SK-N-SH (cell line): ENCODE measurements around the gene LILRB3. TPM values are rescaled to one million over a fixed set of nuclear protein-coding genes. Genes with fewer than 3 reads are reported as not detected.
"Not testable (repeated sequence)": the region's sequence is repeated elsewhere in the genome, so short reads cannot be mapped to it uniquely, and the experiment has no call there.

Experiments used
- CTCF ChIA-PET: fragments of 300-600, 350-600 bp; formaldehyde crosslinking; extraction: SDS; loops from one replicate; lab custom pipeline; 2021; lab: Yijun Ruan, JAX
- POLR2A ChIA-PET: fragments of 350-600 bp; sonication (Branson Sonifier 250); formaldehyde crosslinking; extraction: SDS; loops from one replicate; lab custom pipeline; 2020; ENCODE audit warnings: antibody characterized with exemption, inconsistent platforms; lab: Yijun Ruan, JAX
- DNase-seq: peaks from one replicate; pipeline ENCODE4 v3.0.0; 2012
- H2AFZ ChIP-seq: fragments of 200-600 bp; sonication (generic); 2 replicates; pipeline ENCODE4 v1.8.1; 2016; ENCODE audit warnings: antibody characterized with exemption, mild to moderate bottlenecking, low read depth
- H3F3A ChIP-seq: fragments of 200-600 bp; sonication (generic); replicated peaks from 2 replicates; pipeline ENCODE3; 2016; ENCODE audit warnings: antibody characterized with exemption, mild to moderate bottlenecking; ENCODE audit not compliant: insufficient read depth
- H3K27ac ChIP-seq, 2 experiments: fragments of 200-500 bp in 1 of 2; fragments of 200-600 bp in 1 of 2; sonication (Bioruptor generic) in 1 of 2; sonication (generic), shearing (Covaris generic) in 1 of 2; 2 replicates each; pipeline versions ENCODE4 v1.5.1 to v1.6.1; 2014 to 2016; ENCODE audit warnings: low read depth in 2 of 2, inconsistent platforms in 1 of 2, low read length in 1 of 2, mild to moderate bottlenecking in 1 of 2, mixed read lengths in 1 of 2
- H3K27me3 ChIP-seq: fragments of 200-600 bp; sonication (generic), shearing (Covaris generic); 2 replicates; pipeline ENCODE4 v1.6.1; 2016; ENCODE audit warnings: mixed run types; ENCODE audit not compliant: insufficient read depth
- H3K36me3 ChIP-seq, 2 experiments: fragments of 200-500 bp in 1 of 2; fragments of 200-600 bp in 1 of 2; sonication (Bioruptor generic) in 1 of 2; sonication (generic) in 1 of 2; replicated peaks in 1 of 2; 2 replicates each; pipeline versions ENCODE3 to v1.5.1; 2014 to 2016; ENCODE audit warnings: low read length in 1 of 2, mild to moderate bottlenecking in 1 of 2; ENCODE audit not compliant: insufficient read depth in 2 of 2, control insufficient read depth in 1 of 2
- H3K4me1 ChIP-seq, 2 experiments: fragments of 200-500 bp in 1 of 2; fragments of 200-600 bp in 1 of 2; sonication (Bioruptor generic) in 1 of 2; sonication (generic), shearing (Covaris generic) in 1 of 2; 2 replicates each; pipeline versions ENCODE4 v1.5.1 to v1.6.1; 2014 to 2016; ENCODE audit warnings: low read depth in 1 of 2, low read length in 1 of 2, mixed run types in 1 of 2; ENCODE audit not compliant: insufficient read depth in 2 of 2, control insufficient read depth in 1 of 2
- H3K4me2 ChIP-seq: fragments of 200-600 bp; sonication (generic), shearing (Covaris generic); 2 replicates; pipeline ENCODE4 v1.6.1; 2017; ENCODE audit warnings: mixed run types
- H3K4me3 ChIP-seq, 2 experiments: fragments of 200-500 bp in 1 of 2; fragments of 200-600 bp in 1 of 2; sonication (Bioruptor generic) in 1 of 2; sonication (generic), shearing (Covaris generic) in 1 of 2; 2 replicates each; pipeline versions ENCODE4 v1.5.1 to v1.8.1; 2014 to 2016; ENCODE audit warnings: low read depth in 2 of 2, inconsistent platforms in 1 of 2, low read length in 1 of 2, mild to moderate bottlenecking in 1 of 2, mixed read lengths in 1 of 2, moderate library complexity in 1 of 2
- H3K79me2 ChIP-seq: fragments of 200-600 bp; sonication (generic); 2 replicates; pipeline ENCODE4 v1.8.1; 2017; ENCODE audit warnings: mild to moderate bottlenecking; ENCODE audit not compliant: insufficient read depth
- H3K9ac ChIP-seq: fragments of 200-600 bp; sonication (generic); 2 replicates; pipeline ENCODE4 v1.6.1; 2017; ENCODE audit warnings: mixed run types
- H3K9me2 ChIP-seq: fragments of 200-600 bp; sonication (generic); 2 replicates; pipeline ENCODE4 v1.6.1; 2017; ENCODE audit warnings: mixed run types
- H3K9me3 ChIP-seq: fragments of 200-600 bp; sonication (generic); 2 replicates; pipeline ENCODE4 v1.6.1; 2017; ENCODE audit warnings: mixed run types, mild to moderate bottlenecking, moderate library complexity
- H4K20me1 ChIP-seq: fragments of 200-600 bp; sonication (generic); 2 replicates; pipeline ENCODE4 v1.6.1; 2017; ENCODE audit warnings: mild to moderate bottlenecking, mixed run types; ENCODE audit not compliant: insufficient read depth
- ELF1 ChIP-seq: IDR thresholded peaks from 2 replicates; pipeline ENCODE4 v1.4.0; 2012
- EP300 ChIP-seq, 2 experiments: IDR thresholded peaks; 2 replicates each; pipeline versions ENCODE4 v1.4.0 to v1.6.1; 2012; ENCODE audit warnings: borderline replicate concordance in 1 of 2, low read depth in 1 of 2, low read length in 1 of 2
- EZH2phosphoT487 ChIP-seq: fragments of 200-600 bp; sonication (generic); IDR thresholded peaks from 2 replicates; pipeline ENCODE4 v1.6.1; 2017; ENCODE audit warnings: low read depth, mixed run types, mild to moderate bottlenecking, antibody characterized with exemption, moderate library complexity, borderline replicate concordance
- FOXJ3 ChIP-seq: sonication (generic); formaldehyde crosslinking; IDR thresholded peaks from 2 replicates; pipeline ENCODE4 v1.5.1; 2020; ENCODE audit warnings: mild to moderate bottlenecking, missing genetic modification reagents
- FOXM1 ChIP-seq: IDR thresholded peaks from 2 replicates; pipeline ENCODE4 v1.4.0; 2012; ENCODE audit warnings: low read depth, mild to moderate bottlenecking
- GABPA ChIP-seq: IDR thresholded peaks from 2 replicates; pipeline ENCODE4 v1.4.0; 2012; ENCODE audit warnings: low read depth, mild to moderate bottlenecking
- MEF2A ChIP-seq: IDR thresholded peaks from 2 replicates; pipeline ENCODE4 v1.4.0; 2012; ENCODE audit warnings: low read depth, borderline replicate concordance
- NRF1 ChIP-seq: IDR thresholded peaks from 2 replicates; pipeline ENCODE4 v1.6.1; 2012; ENCODE audit warnings: low read depth, mild to moderate bottlenecking, low read length
- POLR2AphosphoS5 ChIP-seq: IDR thresholded peaks from 2 replicates; pipeline ENCODE4 v1.6.1; 2012; ENCODE audit warnings: low read depth, low read length
- RCOR1 ChIP-seq: fragments of 150-350 bp; IDR thresholded peaks from 2 replicates; pipeline ENCODE4 v1.6.1; 2017; ENCODE audit warnings: antibody characterized with exemption, low read length
- RXRA ChIP-seq: IDR thresholded peaks from 2 replicates; pipeline ENCODE4 v1.4.0; 2012; ENCODE audit warnings: low read depth, mild to moderate bottlenecking, borderline replicate concordance
- SIN3A ChIP-seq: IDR thresholded peaks from 2 replicates; pipeline ENCODE4 v1.6.1; 2012; ENCODE audit warnings: low read depth, mild to moderate bottlenecking, low read length, moderate library complexity, borderline replicate concordance
- SMC3 ChIP-seq: IDR thresholded peaks from 2 replicates; pipeline ENCODE4 v1.6.1; 2012; ENCODE audit warnings: low read depth, low read length, improper control_type of control experiment
- TAF1 ChIP-seq: IDR thresholded peaks from 2 replicates; pipeline ENCODE4 v1.6.1; 2012; ENCODE audit warnings: low read depth, mild to moderate bottlenecking, low read length, moderate library complexity, borderline replicate concordance
- TCF12 ChIP-seq: IDR thresholded peaks from 2 replicates; pipeline ENCODE4 v1.4.0; 2012
- TEAD4 ChIP-seq: IDR thresholded peaks from 2 replicates; pipeline ENCODE4 v1.4.0; 2012; ENCODE audit warnings: mild to moderate bottlenecking, borderline replicate concordance; ENCODE audit not compliant: insufficient read depth
- YY1 ChIP-seq: IDR thresholded peaks from 2 replicates; pipeline ENCODE4 v1.4.0; 2012; ENCODE audit warnings: low read depth, mild to moderate bottlenecking
- WGBS: methylation state at CpG from one replicate; pipeline ENCODE4 v1.1.6; 2017; ENCODE audit warnings: low lambda C conversion rate; 5-methylcytosine and 5-hydroxymethylcytosine counted together
- polyA plus RNA-seq, 3 experiments: library from polyadenylated mRNA; depleted of rRNA; stranded (reverse); fragments of >200 nt; gene quantifications; 2 replicates each; pipeline ENCODE4 v1.2.3, GENCODE V29; 2012
- TF ChIP-seq, protein P1 (sequence below): IDR thresholded peaks from 2 replicates; pipeline ENCODE4 v1.6.1; 2012; ENCODE audit warnings: mild to moderate bottlenecking, low read depth, low read length, moderate library complexity
- TF ChIP-seq, protein P2 (sequence below): IDR thresholded peaks from 2 replicates; pipeline ENCODE4 v1.4.0; 2012; ENCODE audit warnings: low read depth, borderline replicate concordance
- TF ChIP-seq, protein P3 (sequence below): fragments of 200-600 bp; sonication (generic); IDR thresholded peaks from 2 replicates; pipeline ENCODE4 v1.6.1; 2017; ENCODE audit warnings: antibody characterized with exemption, mild to moderate bottlenecking, moderate library complexity

Gene LILRB3
- polyA plus RNA-seq, 1 of the 3 experiments (the other 2 are of a cell fraction) = not detected

DNA sequence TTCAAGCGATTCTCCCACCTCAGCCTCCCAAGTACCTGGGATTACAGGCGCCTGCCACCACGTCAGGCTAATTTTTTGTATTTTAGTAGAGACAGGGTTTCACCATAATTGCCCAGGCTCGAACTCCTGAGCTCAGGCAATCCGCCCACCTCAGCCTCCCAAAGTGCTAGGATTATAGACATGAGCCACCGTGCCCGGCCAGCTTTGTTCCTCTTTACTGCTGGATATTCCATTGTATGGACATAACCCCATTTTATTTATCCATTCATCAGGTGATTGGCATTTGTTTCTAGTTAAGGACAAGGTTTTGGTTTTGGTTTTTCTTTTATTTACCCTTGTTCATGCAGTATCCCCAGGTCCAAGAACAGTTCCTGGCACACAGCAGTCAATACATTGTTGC, 26.3 kb downstream of the LILRB3 start:
- H3K27me3 ChIP-seq = no peaks in the 10 kb centered on the region
- DNase-seq = no peak

DNA sequence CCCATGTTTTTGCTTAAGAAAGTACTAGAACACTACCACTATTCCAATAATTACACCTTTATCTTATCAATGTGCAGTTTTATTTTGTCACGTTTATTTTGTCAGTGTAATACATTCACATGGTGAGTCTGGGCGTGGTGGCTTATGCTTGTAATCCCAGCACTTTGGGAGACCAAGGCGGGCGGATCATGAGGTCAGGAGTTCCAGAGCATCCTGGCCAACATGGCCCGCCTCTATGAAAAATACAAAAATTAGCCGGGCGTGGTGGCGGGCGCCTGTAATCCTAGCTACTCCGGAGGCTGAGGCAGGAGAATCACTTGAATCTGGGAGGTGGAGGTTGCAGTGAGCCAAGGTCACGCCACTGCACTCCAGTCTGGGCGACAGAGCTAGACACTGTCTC, 28.3 kb downstream of the LILRB3 start:
- H4K20me1 ChIP-seq, H3K4me2 ChIP-seq, H2AFZ ChIP-seq, H3K9me2 ChIP-seq, POLR2A ChIA-PET, H3K4me1 ChIP-seq, DNase-seq, H3K4me3 ChIP-seq, H3F3A ChIP-seq, H3K27me3 ChIP-seq, H3K9ac ChIP-seq, H3K27ac ChIP-seq, H3K9me3 ChIP-seq: not testable (repeated sequence)
- Histone ChIP-seq H3K79me2 (peaks cover 35% of the 10 kb centered on the region), H3K36me3 (peaks cover 9 to 22% of the 10 kb centered on the region in 2 experiments)
- WGBS = 94% methylated on average over 12 of the region's 12 CpGs
- CTCF ChIA-PET = interaction anchor here (2.2 kb wide), 1 partner anchor 38 kb away, joined by 5 read pairs; no protein-coding TSS in a partner anchor

More for the DNA sequence above, 26.3 kb downstream of the LILRB3 start:
- Histone ChIP-seq H2AFZ (no peak overlapping the region), H3K36me3 (peaks cover 10 to 27% of the 10 kb centered on the region in 2 experiments), H3K4me1 (peaks cover 1 to 11% of the 10 kb centered on the region in 2 experiments; a peak in 2 of 4 replicates), H3F3A (peaks cover 3% of the 10 kb centered on the region), H3K27ac (no peak overlapping the region), H3K4me2 (no peak overlapping the region), H3K9ac (no peak overlapping the region), H3K4me3 (no peak overlapping the region), H3K9me3 (no peaks in the 10 kb centered on the region), H4K20me1 (peaks cover 6% of the 10 kb centered on the region), H3K79me2 (peaks cover 42% of the 10 kb centered on the region), H3K9me2 (no peaks in the 10 kb centered on the region)
- WGBS = 97% methylated on average over 7 of the region's 7 CpGs
- ChIA-PET CTCF (no interaction called here), POLR2A (no interaction called here)
- no peak for TF ChIP-seq ELF1
- TF ChIP-seq GABPA = no peak
- TF ChIP-seq FOXJ3 = no peak
- TF ChIP-seq RXRA = no peak
- TF ChIP-seq, protein P1, sequence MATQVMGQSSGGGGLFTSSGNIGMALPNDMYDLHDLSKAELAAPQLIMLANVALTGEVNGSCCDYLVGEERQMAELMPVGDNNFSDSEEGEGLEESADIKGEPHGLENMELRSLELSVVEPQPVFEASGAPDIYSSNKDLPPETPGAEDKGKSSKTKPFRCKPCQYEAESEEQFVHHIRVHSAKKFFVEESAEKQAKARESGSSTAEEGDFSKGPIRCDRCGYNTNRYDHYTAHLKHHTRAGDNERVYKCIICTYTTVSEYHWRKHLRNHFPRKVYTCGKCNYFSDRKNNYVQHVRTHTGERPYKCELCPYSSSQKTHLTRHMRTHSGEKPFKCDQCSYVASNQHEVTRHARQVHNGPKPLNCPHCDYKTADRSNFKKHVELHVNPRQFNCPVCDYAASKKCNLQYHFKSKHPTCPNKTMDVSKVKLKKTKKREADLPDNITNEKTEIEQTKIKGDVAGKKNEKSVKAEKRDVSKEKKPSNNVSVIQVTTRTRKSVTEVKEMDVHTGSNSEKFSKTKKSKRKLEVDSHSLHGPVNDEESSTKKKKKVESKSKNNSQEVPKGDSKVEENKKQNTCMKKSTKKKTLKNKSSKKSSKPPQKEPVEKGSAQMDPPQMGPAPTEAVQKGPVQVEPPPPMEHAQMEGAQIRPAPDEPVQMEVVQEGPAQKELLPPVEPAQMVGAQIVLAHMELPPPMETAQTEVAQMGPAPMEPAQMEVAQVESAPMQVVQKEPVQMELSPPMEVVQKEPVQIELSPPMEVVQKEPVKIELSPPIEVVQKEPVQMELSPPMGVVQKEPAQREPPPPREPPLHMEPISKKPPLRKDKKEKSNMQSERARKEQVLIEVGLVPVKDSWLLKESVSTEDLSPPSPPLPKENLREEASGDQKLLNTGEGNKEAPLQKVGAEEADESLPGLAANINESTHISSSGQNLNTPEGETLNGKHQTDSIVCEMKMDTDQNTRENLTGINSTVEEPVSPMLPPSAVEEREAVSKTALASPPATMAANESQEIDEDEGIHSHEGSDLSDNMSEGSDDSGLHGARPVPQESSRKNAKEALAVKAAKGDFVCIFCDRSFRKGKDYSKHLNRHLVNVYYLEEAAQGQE = no peak
- no peak for TF ChIP-seq YY1
- TF ChIP-seq EZH2phosphoT487 = no peak
- TF ChIP-seq TCF12 = no peak
- TF ChIP-seq POLR2AphosphoS5 = no peak
- no peak for TF ChIP-seq EP300 (IDR thresholded peaks at IDR 0.05; ENCODE audit: borderline replicate concordance in 1 of 2, low read depth in 1 of 2, low read length in 1 of 2)
- no peak for TF ChIP-seq NRF1
- TF ChIP-seq, protein P2, sequence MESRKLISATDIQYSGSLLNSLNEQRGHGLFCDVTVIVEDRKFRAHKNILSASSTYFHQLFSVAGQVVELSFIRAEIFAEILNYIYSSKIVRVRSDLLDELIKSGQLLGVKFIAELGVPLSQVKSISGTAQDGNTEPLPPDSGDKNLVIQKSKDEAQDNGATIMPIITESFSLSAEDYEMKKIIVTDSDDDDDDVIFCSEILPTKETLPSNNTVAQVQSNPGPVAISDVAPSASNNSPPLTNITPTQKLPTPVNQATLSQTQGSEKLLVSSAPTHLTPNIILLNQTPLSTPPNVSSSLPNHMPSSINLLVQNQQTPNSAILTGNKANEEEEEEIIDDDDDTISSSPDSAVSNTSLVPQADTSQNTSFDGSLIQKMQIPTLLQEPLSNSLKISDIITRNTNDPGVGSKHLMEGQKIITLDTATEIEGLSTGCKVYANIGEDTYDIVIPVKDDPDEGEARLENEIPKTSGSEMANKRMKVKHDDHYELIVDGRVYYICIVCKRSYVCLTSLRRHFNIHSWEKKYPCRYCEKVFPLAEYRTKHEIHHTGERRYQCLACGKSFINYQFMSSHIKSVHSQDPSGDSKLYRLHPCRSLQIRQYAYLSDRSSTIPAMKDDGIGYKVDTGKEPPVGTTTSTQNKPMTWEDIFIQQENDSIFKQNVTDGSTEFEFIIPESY = no peak
- no peak for TF ChIP-seq RCOR1
- no peak for TF ChIP-seq SMC3
- no peak for TF ChIP-seq FOXM1
- no peak for TF ChIP-seq MEF2A
- TF ChIP-seq TAF1 = no peak
- TF ChIP-seq, protein P3, sequence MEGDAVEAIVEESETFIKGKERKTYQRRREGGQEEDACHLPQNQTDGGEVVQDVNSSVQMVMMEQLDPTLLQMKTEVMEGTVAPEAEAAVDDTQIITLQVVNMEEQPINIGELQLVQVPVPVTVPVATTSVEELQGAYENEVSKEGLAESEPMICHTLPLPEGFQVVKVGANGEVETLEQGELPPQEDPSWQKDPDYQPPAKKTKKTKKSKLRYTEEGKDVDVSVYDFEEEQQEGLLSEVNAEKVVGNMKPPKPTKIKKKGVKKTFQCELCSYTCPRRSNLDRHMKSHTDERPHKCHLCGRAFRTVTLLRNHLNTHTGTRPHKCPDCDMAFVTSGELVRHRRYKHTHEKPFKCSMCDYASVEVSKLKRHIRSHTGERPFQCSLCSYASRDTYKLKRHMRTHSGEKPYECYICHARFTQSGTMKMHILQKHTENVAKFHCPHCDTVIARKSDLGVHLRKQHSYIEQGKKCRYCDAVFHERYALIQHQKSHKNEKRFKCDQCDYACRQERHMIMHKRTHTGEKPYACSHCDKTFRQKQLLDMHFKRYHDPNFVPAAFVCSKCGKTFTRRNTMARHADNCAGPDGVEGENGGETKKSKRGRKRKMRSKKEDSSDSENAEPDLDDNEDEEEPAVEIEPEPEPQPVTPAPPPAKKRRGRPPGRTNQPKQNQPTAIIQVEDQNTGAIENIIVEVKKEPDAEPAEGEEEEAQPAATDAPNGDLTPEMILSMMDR = no peak
- no peak for TF ChIP-seq TEAD4
- TF ChIP-seq SIN3A = no peak
